DOHH2 (cell line): ENCODE results near the gene PLAGL1.

Experiments
- CTCF ChIP-seq: fragments of 200-600 bp; sonication (generic); IDR thresholded peaks from one replicate; pipeline ENCODE4 v1.5.1; 2014; ENCODE audit warnings: antibody characterized with exemption, mild to moderate bottlenecking, low read depth, low read length; ENCODE audit not compliant: poor library complexity, severe bottlenecking
- EZH2phosphoT487 ChIP-seq: fragments of 200-600 bp; sonication (generic); IDR thresholded peaks from 2 replicates; pipeline ENCODE4 v1.6.1; 2017; ENCODE audit warnings: borderline replicate concordance, mild to moderate bottlenecking, antibody characterized with exemption, low read length, moderate library complexity, mixed read lengths

- no peak for TF ChIP-seq CTCF
- no peak for TF ChIP-seq EZH2phosphoT487
Measured at GRCh38 chr6:143939364-143939763, 68.7 kb downstream of the PLAGL1 start.
